Esophagus (tissue), 2 donors: Measurements from ENCODE around the gene ASB9. TPM values are rescaled to one million over a fixed set of nuclear protein-coding genes. Genes with fewer than 3 reads are reported as not detected.
"Not testable (repeated sequence)": the region's sequence is repeated elsewhere in the genome, so short reads cannot be mapped to it uniquely, and the experiment has no call there.

Source experiments
- H3K27ac ChIP-seq, 2 donors: one replicate each; pipeline ENCODE4 v1.5.1; 2013; ENCODE audit warnings: low read depth in 2 of 2, mild to moderate bottlenecking in 2 of 2, inconsistent platforms in 1 of 2, low read length in 1 of 2, moderate library complexity in 1 of 2
- H3K27me3 ChIP-seq, 2 donors: one replicate each; pipeline ENCODE4 v1.6.1; 2013; ENCODE audit warnings: low read length in 2 of 2, control low read depth in 1 of 2, mild to moderate bottlenecking in 1 of 2; ENCODE audit not compliant: insufficient read depth in 2 of 2, control insufficient read depth in 1 of 2
- H3K36me3 ChIP-seq, 2 donors: one replicate each; pipeline ENCODE4 v1.6.1; 2013; ENCODE audit warnings: low read length in 1 of 2; ENCODE audit not compliant: control insufficient read depth in 2 of 2, insufficient read depth in 2 of 2
- H3K4me1 ChIP-seq, 2 donors: one replicate each; pipeline ENCODE4 v1.6.1; 2013; ENCODE audit warnings: low read length in 1 of 2; ENCODE audit not compliant: control insufficient read depth in 2 of 2, insufficient read depth in 2 of 2
- H3K4me3 ChIP-seq, 2 donors: one replicate each; pipeline ENCODE4 v1.5.1; 2013; ENCODE audit warnings: low read length in 2 of 2, mild to moderate bottlenecking in 2 of 2, low read depth in 1 of 2, moderate library complexity in 1 of 2
- H3K9me3 ChIP-seq, 2 donors: one replicate each; pipeline ENCODE4 v1.6.1; 2013; ENCODE audit warnings: mild to moderate bottlenecking in 2 of 2, low read depth in 1 of 2, low read length in 1 of 2, moderate library complexity in 1 of 2; ENCODE audit not compliant: control insufficient read depth in 2 of 2, insufficient read depth in 1 of 2
- WGBS, 2 donors: extraction: QIAGEN DNeasy Blood & Tissue Kit; methylation state at CpG; one replicate each; pipeline ENCODE4 v1.1.7; 2013; 5-methylcytosine and 5-hydroxymethylcytosine counted together
- polyA plus RNA-seq, 2 donors: library from polyadenylated mRNA; stranded (reverse); fragments of 200-250 nt; gene quantifications; one replicate each; pipeline ENCODE4 v1.2.3, GENCODE V29; 2013
- donor health status: healthy with polysubstance abuse.
- donor health status: Bipolar disorder and iron deficiency.

ASB9 gene
- polyA plus RNA-seq, 2 donors, result 0.65 to 0.88 TPM

- Histone ChIP-seq H3K9me3 (peaks cover 0 to 2% of the 10 kb centered on the region in 2 donors), H3K27ac (no peak overlapping the region), H3K27me3 (no peaks in the 10 kb centered on the region), H3K4me1 (no peaks in the 10 kb centered on the region), H3K4me3 (no peak overlapping the region), H3K36me3 (no peaks in the 10 kb centered on the region)
- 51 to 56% methylated on average over 2 of the region's 2 CpGs for WGBS, 2 donors
Observed at GRCh38 chrX:15202454-15203177, 67.3 kb downstream of the ASB9 start.

- 57 to 72% methylated on average over 2 of the region's 2 CpGs for WGBS, 2 donors
- no peaks in the 10 kb centered on the region for H3K27me3 ChIP-seq
- H3K27ac ChIP-seq, result no peak overlapping the region
- H3K36me3 ChIP-seq, result no peaks in the 10 kb centered on the region
- H3K4me3 ChIP-seq, result no peak overlapping the region
- no peaks in the 10 kb centered on the region for H3K4me1 ChIP-seq
- peaks cover 0 to 2% of the 10 kb centered on the region in 2 donors for H3K9me3 ChIP-seq
Observed at GRCh38 chrX:15200871-15201270, 69.0 kb downstream of the ASB9 start.

GRCh38 chrX:15198608-15199202 lies 71.2 kb downstream of the ASB9 start:
- H3K36me3 ChIP-seq, H3K27ac ChIP-seq, H3K4me3 ChIP-seq, H3K9me3 ChIP-seq, H3K27me3 ChIP-seq, H3K4me1 ChIP-seq: not testable (repeated sequence)
- 75 to 82% methylated on average over 2 of the region's 2 CpGs for WGBS, 2 donors

- Histone ChIP-seq H3K9me3 (no peaks in the 10 kb centered on the region), H3K4me3 (no peak overlapping the region), H3K36me3 (no peaks in the 10 kb centered on the region), H3K4me1 (no peaks in the 10 kb centered on the region), H3K27me3 (peaks cover 0 to 3% of the 10 kb centered on the region in 2 donors), H3K27ac (no peak overlapping the region)
- WGBS, 2 donors, result 57 to 60% methylated on average over 3 of the region's 3 CpGs
Observed at GRCh38 chrX:15194146-15194545, 75.7 kb downstream of the ASB9 start.

Other genes starting within 250 kb of the ASB9 start
- gene ASB11, start 45.6 kb upstream of the ASB9 start, polyA plus RNA-seq, result not detected
- gene PIGA, start 65.4 kb upstream of the ASB9 start, polyA plus RNA-seq, result 1 to 10 TPM; 8.4 to 8.7 TPM
- gene VEGFD, start 114.3 kb upstream of the ASB9 start, polyA plus RNA-seq, result under 1 TPM; 0.56 to 0.57 TPM
- gene PIR, start 223.2 kb upstream of the ASB9 start, polyA plus RNA-seq, result 10 to 100 TPM; 17.0 to 38.1 TPM
- gene BMX, start 230.7 kb upstream of the ASB9 start, polyA plus RNA-seq, result under 1 TPM; 0.22 to 0.33 TPM